Gastrocnemius medialis (tissue), 4 donors: ENCODE measurements around the gene DAPK1.

ENCODE experiments used
- CTCF ChIP-seq, 5 experiments: fragments of 450-650 bp in 3 of 5; fragments of 200-600 bp in 2 of 5; sonication (generic) in 2 of 5; IDR thresholded peaks in 4 of 5; conservative IDR thresholded peaks in 1 of 5; 1 replicate in 4 of 5; 2 replicates in 1 of 5; pipeline ENCODE4 v1.5.1; 2016 to 2019; ENCODE audit warnings: antibody characterized with exemption in 5 of 5, mild to moderate bottlenecking in 3 of 5, moderate library complexity in 3 of 5
- POLR2A ChIP-seq, 2 donors: fragments of 450-650 bp; IDR thresholded peaks; one replicate each; pipeline ENCODE4 v1.6.1; 2017; ENCODE audit warnings: antibody characterized with exemption in 2 of 2, mild to moderate bottlenecking in 2 of 2, moderate library complexity in 2 of 2

DNA sequence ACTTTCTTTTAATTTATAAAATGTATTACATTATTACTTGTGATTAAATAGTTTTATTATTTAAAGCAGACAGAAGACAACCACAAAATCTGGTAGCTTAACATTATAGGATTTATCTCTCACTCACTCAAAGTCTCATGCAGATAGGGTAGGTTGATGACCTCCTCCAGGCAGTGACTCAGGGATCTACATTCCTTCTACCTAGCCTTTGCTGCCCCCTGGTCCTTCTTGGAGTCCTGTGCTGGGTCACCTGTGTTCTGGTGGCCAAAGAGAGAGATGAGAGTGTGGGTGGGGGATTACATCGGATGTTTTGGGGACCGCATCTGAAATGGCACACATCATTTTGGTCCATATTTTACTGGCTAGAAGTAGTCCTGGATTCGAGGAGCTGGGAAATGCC, 132.6 kb downstream of the DAPK1 start:
- TF ChIP-seq CTCF (IDR thresholded peaks at IDR 0.05 in 4 of 5, conservative IDR thresholded peaks at IDR 0.05 in 1 of 5) (no peak), POLR2A (IDR thresholded peaks at IDR 0.05) (no peak)
